Left kidney (tissue), 2 donors: ENCODE results near the gene SELENOV. TPM values are rescaled to one million over a fixed set of nuclear protein-coding genes. Genes with fewer than 3 reads are reported as not detected.
A peak's percentile ranks its signal among the peaks of the same experiment; 100 is the strongest.

Experiments used
- DNase-seq: peaks from one replicate; pipeline ENCODE4 v3.0.0-alpha.2; 2013
- polyA plus RNA-seq: library from polyadenylated mRNA; unstranded; fragments of 120-200 nt; gene quantifications from one replicate; pipeline ENCODE4 v1.2.1, GENCODE V29; 2013; ENCODE audit not compliant: insufficient read length

Gene SELENOV
- polyA plus RNA-seq, 1 donor: 10.1 TPM

DNA sequence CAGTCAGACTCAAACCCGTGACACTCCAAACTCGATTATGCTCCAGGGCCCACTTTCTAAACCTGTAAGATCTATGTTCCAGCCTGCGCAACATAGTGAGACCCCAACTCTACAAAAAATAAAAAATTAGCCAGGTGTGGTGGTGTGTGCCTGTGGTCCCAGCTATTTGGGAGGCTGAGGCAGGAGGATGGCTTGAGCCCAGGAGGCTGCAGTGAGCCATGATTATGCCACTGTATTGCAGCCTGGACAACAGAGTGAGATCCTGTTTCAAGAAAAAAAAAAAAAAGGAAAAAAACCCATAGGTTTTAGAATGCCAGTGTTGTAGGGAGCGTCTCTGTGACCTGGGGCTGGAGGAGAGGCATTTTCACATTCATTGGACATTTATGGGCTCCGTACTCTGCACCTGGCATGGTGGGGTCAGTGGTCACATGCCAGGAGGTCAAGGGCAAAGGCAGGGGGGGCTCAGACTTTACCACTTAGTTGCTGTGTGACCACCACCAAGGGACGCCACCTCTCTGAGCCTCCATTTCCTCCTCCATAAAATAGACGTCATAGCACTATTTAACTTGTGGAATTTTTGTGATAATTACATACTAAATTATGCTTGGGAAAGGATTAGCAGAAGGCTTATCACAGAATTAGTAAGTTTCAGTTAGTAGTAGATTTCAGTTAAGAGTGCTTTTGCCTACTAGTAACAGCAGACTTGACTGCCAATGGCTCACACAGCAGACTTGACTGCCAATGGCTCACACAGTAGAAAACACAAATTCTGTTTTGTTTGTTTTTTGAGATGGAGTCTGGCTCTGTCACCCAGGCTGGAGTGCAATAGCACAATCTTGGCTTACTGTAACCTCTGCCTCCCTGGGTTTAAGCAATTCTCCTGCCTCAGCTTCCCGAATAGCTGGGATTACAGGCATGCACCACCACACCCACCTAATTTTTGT is 5.9 kb downstream of the SELENOV start:
- DNase-seq: no peak

DNA sequence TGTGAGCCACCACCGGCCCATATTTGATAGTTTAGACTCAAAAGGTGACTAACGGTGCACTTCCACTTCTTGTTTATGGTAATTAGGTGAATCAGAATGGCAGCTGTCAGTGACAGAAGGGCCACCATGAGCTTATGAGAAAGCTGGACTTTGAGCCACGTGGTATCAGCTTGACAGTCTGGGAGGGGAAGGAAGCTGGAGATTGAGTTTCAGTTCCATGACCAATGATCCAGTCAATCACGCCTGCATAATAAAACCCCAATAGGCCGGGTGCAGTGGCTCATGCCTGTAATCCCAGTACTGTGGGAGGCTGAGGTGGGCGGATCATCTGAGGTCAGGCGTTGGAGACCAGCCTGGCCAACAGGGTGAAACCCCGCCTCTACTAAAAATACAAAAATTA is 9.6 kb downstream of the SELENOV start:
- no peak for DNase-seq

DNA sequence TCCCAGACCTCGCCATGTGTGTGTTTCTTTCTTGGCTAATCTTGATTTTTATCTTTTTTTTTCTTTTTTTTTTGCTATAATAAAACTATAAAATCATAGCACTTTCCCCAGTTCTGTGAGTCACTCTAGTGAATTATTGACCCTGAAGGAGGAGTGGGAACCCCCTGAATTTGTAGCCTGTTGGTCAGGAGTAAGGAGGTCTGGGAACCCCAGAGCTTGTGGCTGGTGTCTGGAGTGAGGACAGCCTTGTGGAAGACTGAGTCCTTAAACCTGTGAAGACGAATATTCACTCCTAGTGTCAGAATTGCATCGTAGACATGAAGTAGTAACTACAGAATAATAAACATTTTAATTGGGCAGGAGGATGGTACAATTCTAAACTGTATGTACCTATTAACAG is 10.3 kb downstream of the SELENOV start:
- no peak for DNase-seq

GRCh38 chr19:39531834-39532232 is 16.9 kb downstream of the SELENOV start:
- DNase-seq: no peak

DNA sequence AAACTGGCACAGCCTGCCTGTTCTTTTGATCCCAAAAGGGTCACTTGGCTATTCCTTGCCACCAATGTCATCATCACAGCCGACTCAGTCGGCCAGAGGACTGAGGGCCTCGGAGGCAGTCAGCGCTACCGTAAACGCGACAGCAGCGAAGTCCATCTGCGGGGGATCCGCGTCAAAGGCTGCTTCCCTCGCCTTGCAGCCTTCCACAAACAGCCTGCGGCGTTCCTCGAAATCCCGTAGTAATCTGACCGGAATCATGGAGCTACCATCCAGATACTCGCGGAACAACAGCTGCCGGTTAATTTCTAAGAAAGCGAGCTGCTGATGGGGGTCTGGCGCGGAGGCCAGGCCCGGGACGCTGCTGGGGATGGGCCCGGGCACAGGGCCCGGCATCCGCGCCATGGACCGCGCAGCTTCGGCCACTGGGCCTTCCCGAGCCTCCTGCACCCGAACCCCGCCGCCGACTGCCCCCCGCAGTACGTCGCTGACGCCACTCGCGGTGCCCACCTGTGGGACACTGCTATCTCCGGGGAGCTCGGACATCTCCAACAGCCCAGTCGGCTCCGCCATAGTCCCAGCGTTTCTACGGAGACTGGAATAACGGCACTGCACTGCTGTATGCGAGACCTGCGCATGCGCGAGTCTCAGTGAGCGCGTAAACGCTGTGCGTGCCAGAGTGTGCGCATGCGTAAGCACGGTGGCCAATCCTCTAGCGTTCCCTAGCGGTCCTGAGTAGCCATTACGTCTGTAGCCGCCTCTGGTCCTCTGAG is 17.5 kb downstream of the SELENOV start, which contains the start of gene EID2B:
TSS of gene EID2B (minus strand) at position 620 of the 770 bp plus-strand sequence. CDS start at position 570, 50 bp downstream.
- DNase-seq: peak; percentile 96

DNA sequence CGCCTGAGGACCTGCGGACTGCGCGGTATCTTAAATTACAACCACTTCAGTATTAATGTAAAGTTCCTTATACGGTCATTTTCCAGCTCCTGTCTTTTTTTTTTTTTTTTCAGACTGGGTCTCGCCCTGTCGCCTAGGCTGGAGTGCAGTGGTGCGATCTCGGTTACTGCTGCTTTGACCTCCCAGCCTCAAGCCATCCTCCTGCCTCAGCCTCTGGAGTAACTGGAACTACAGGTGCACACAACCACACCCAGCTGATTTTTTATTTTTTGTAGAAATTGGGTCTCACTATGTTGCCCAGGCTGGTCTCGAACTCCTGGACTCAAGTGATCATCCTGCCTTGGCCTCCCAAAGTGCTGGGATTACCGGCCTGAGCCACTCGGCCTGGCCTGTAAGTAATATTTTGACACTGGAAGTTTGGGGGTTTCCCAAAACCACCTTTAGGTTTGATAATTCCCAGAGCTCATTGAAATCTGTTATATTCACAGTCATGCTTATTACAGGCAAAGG is 18.1 kb downstream of the SELENOV start:
- DNase-seq: no peak

GRCh38 chr19:39533791-39534190 is 18.9 kb downstream of the SELENOV start:
- no peak for DNase-seq

- no peak for DNase-seq
Observed at GRCh38 chr19:39539165-39539517, 24.2 kb downstream of the SELENOV start.

DNA sequence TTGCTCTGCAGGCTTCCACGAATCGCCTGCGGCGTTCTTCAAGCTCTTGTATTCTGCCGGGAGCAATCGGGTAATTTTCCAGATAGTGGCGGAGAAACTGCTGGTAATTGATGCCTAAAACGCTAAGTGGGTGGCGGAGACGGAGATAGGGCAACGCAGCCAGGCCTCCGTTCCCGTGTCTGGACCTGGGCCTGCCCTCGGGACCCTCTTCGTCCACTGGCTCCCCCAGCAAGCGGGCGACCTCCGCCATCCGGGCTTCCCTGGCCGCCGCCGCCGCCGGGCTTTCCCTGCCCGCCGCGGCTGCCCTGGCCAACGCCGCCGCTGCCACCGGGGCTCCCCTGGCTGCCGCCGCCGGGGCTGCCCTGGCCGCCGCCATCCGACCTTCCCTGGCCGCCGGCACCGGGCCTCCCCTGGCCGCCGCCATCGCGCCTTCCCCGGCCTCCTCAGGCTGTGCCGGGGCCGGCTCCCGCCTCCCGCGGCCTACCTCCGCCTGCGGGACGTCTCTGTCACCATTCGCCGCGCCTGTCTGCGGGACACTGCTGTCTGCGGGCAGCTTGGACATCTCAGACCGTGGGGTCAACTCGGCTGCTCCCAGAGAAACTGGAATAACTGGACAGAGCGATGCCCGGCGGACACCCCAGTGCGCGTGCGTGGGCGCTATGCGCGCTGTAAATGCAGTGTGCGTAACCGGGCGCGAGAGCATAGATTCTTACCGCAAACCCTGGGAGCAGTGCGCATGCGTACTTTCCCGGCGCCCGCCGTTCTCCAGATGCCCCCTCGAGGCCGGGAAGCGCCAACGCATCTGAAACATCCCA is 24.8 kb downstream of the SELENOV start, which contains the start of gene EID2:
TSS of gene EID2 (minus strand) at position 644 of the 815 bp plus-strand sequence. CDS start at position 562, 82 bp downstream.
- peak; percentile 94 for DNase-seq

DNA sequence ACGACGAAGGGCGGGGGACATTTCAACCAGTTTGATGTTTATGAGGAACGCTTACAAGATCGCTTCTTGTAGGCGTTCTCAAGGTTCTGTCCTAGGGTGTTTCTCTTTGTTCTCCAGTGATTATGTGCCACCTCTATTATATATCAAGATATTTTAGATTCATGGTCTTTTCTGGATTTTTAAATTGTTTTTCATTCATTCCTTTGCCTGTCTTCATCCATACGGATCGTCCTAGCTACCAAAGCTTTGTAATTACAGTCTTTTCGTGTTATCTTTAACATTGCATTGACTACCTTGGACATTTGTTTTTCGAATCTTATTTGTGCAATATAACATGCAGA is 25.4 kb downstream of the SELENOV start:
- DNase-seq: no peak

DNA sequence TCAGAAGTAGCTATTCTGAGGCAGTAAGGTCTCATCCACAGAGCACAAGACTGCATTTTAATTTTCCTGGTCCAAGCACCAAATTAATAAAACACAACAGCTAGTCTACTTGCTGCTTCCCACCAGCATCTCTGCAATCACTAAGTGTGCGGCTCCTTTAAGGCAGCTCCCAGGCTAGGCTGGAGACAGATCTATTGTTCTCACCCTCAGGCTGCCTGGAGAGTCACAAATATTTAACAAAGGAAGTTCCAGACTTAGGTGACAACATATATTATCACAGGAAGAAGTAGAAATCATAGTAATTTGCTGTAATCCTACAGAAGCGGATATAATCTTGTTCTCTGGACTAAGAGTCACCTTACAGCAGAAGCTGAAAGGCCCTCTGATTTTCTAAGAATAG is 27.3 kb downstream of the SELENOV start:
- DNase-seq: no peak

- no peak for DNase-seq
Observed at GRCh38 chr19:39543477-39543857, 28.5 kb downstream of the SELENOV start.

- DNase-seq: no peak
Observed at GRCh38 chr19:39544226-39544903, 29.4 kb downstream of the SELENOV start.

DNA sequence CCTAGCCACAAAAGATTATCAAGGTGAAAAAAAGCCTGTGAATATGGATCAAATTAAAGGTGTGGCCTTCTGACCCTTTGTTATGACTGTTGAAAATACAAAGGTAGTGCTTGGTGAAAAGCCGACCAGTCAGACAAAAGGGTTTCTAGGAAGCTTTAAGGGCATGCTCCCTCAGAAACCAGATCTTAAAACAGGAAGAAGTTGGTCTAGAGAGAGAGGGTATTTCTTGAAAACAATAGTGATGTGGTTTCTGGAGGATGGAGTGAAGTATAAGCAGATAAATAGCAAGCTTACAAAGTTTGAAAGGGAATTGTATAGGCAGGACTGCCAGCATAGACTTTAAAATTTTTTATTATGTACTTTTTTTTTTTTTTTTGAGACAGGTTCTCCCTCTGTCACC is 30.0 kb downstream of the SELENOV start:
- no peak for DNase-seq

DNA sequence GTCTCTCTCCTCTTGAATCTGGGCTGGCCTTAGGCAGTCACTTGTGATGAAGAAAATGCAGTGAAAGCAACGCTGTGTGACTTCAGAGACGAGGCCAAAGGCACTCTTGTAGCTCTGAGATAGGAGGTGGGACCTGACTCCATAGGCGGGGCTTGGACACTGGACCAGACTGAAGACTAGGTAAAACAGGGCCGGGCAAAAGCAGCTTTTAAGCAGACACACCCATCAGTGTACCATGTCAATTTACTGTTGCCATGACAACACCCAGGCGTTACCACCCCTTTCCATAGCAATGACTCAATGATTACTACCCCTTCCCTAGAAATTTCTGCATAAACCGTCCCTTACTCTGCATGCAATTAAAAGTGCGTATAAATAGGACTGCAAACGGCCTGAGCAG is 31.7 kb downstream of the SELENOV start:
- no peak for DNase-seq

- DNase-seq: no peak
Observed at GRCh38 chr19:39550197-39550596, 35.3 kb downstream of the SELENOV start.

DNA sequence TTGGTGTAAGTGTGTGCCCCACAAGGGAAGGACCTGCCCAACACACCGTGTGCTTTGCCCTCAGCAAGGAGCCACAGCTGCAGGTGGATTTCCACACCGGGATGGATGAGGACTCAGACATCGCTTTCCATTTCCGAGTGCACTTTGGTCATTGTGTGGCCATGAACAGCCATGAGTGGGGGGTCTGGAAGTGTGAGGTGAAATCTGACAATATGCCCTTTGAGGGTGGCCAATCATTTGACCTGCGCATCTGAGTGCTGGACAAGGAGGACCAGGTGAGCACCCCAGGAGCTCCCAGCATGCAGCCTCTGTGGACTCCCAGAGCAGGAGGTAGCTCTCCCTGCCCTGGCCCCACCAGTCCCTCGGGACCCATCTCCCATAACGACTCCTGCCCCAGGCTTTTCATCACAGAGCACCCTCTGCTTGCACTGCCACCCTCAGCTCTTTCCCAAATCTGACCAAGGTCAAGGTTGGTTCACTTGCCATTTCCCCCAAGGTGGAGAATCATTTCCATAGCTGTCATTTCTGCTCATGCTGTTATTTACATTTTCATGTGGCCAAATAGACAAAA is 38.2 kb downstream of the SELENOV start:
- DNase-seq: no peak

DNA sequence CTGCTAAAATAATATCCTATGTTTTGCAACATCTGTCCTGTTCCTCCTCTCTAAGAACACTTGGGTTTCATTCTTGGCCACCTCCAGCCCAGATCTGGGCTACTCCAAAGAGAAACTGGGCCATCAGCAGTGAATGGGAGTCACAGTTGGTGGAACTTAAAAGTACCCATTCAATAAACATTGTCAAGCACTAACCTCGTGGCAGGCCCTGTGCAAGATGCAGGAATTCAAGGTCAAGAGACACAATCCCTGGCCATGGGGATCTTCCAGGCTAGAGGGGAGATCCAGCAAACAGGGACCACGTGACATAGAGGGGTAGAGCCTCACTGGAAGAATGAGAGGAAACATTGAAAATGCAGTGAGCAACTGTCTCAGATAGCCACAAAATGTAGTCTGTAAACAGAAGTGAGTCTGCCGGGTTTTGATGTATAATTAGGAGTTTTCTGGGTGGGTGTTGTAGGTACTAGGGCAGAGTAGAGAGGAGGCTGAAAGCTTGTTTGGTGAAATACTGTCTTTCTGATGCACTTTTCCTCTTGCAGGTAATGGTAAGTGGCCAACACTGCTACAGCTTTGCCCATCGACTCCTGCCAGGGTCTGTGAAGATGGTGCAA is 39.9 kb downstream of the SELENOV start:
- no peak for DNase-seq

DNA sequence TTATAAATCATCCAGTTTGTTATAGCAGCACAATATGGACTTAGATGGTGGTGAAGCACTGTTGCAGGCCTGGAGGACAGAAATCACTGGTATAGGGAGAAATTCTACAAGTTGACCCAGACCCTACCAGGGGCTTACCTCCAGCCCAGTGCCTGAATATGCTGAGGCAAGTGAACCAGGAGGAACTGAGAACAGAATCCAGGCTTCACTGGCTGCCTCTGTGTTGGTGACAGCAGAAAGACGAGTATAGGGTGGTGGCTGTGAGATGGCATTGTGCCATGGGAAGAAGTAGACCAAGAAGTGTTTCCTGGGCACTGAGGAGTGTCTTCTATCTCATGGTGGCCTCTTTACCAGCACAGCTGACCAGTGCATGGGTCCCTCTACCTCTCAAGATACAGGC is 40.9 kb downstream of the SELENOV start:
- DNase-seq: no peak

DNA sequence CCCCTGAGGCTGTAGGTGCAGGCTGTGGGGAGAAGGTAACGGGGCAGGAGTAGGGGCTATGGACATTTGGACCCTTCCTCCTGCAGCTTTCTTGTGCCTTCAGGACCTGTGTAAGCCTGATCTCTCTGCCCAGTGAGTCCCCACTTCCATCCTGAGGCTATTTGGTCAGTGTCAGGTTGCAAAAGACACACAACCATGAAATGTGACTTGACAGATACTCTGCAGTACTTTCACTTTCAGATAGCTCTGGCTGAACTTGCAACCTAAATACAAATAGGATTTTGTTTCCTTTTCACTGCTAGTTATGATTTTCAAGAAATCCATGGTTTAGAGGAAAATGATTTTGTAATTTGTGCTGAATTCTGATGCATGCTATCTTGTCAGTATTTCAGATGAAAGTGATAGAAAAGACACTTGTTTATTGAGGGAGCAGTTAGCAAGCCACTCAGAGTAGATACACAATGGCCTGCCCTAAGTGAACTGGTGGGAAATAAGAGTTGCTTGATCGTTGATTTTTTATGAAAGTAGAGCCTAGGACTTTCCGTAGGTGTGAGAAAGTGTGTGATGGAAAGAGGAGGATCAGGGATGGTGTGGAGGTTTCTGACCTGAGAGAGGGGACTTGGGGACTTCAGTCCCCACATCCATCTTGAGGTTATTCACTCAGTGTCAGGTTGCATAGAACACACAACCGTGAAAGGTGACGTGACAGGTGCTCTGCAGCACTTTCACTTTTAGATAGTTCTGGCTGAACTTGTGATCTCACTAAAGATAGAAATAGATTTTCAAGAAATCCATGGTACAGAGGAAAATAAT is 43.1 kb downstream of the SELENOV start:
- DNase-seq: peak; percentile 29
